ENCODE measurements around the gene ADGRG2. TPM values are rescaled to one million over a fixed set of nuclear protein-coding genes. Genes with fewer than 3 reads are reported as not detected.

Gene ADGRG2
- total RNA-seq, 1 donor from 2014 or later = not detected

DNA sequence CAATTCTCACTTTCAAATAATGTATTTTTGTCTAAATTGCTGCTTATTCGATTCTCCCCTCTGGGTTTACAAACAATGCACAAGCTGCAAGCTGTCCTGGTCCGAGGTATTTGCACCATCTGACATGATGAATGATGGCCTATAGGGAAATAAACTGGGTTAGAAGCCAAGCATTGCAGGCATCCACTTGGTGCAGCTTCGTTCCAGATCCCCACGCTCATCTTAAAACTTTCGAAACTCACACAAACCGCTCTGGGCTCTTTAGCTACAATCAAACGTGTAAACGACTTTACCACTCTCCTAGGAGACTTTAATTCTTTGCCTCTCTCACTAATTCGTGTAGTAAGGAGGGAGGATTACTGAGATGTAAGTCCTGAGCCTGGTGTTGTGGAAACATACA is 157.4 kb downstream of the ADGRG2 start:
- DNase-seq (ENCODE audit: extremely low spot score, unreplicated experiment) = no peak
- H3K27ac Mint-ChIP-seq (ENCODE audit: unreplicated experiment) = no peak overlapping the region
- no peaks in the 10 kb centered on the region for H3K36me3 Mint-ChIP-seq (ENCODE audit: unreplicated experiment)
- H3K4me1 Mint-ChIP-seq (ENCODE audit: unreplicated experiment) = peaks cover 3% of the 10 kb centered on the region
- TF ChIP-seq, protein P1, sequence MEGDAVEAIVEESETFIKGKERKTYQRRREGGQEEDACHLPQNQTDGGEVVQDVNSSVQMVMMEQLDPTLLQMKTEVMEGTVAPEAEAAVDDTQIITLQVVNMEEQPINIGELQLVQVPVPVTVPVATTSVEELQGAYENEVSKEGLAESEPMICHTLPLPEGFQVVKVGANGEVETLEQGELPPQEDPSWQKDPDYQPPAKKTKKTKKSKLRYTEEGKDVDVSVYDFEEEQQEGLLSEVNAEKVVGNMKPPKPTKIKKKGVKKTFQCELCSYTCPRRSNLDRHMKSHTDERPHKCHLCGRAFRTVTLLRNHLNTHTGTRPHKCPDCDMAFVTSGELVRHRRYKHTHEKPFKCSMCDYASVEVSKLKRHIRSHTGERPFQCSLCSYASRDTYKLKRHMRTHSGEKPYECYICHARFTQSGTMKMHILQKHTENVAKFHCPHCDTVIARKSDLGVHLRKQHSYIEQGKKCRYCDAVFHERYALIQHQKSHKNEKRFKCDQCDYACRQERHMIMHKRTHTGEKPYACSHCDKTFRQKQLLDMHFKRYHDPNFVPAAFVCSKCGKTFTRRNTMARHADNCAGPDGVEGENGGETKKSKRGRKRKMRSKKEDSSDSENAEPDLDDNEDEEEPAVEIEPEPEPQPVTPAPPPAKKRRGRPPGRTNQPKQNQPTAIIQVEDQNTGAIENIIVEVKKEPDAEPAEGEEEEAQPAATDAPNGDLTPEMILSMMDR (IDR thresholded peaks at IDR 0.05) = no peak
- no peak overlapping the region for H3K4me3 Mint-ChIP-seq (ENCODE audit: unreplicated experiment)
- H3K9me3 Mint-ChIP-seq (ENCODE audit: unreplicated experiment) = peaks cover 8% of the 10 kb centered on the region
- no peaks in the 10 kb centered on the region for H3K27me3 Mint-ChIP-seq (ENCODE audit: unreplicated experiment)

- H3K9me3 Mint-ChIP-seq (ENCODE audit: unreplicated experiment) = peaks cover 8% of the 10 kb centered on the region
- no peaks in the 10 kb centered on the region for H3K36me3 Mint-ChIP-seq (ENCODE audit: unreplicated experiment)
- no peak overlapping the region for H3K27ac Mint-ChIP-seq (ENCODE audit: unreplicated experiment)
- DNase-seq (ENCODE audit: extremely low spot score, unreplicated experiment) = no peak
- H3K4me3 Mint-ChIP-seq (ENCODE audit: unreplicated experiment) = no peak overlapping the region
- H3K4me1 Mint-ChIP-seq (ENCODE audit: unreplicated experiment) = peaks cover 3% of the 10 kb centered on the region
- no peaks in the 10 kb centered on the region for H3K27me3 Mint-ChIP-seq (ENCODE audit: unreplicated experiment)
- TF ChIP-seq, protein P1 (IDR thresholded peaks at IDR 0.05) = no peak
Observed at GRCh38 chrX:18964026-18964425, 158.2 kb downstream of the ADGRG2 start.

DNA sequence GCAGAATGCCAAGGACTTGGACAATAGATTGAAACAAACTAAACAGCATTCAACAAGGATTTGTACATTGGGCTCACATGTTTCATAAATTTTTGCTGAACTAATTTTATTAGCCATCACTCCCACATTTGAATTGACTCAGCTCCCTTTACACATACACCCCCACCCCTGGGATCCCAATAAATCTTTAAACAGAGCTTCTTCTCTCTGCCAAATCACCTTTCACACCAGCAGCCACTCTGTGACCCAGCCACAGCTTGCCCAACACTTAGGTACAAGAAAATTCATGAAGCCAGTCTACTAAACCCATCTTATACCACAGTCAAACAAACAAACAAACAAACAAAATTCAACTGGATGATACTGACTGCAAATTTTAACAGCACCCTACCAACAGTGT is 159.9 kb downstream of the ADGRG2 start:
- Mint-ChIP-seq H3K4me3 (ENCODE audit: unreplicated experiment) (no peak overlapping the region), H3K9me3 (ENCODE audit: unreplicated experiment) (peaks cover 8% of the 10 kb centered on the region), H3K27ac (ENCODE audit: unreplicated experiment) (no peak overlapping the region), H3K36me3 (ENCODE audit: unreplicated experiment) (no peaks in the 10 kb centered on the region), H3K4me1 (ENCODE audit: unreplicated experiment) (peaks cover 3% of the 10 kb centered on the region), H3K27me3 (ENCODE audit: unreplicated experiment) (no peaks in the 10 kb centered on the region)
- DNase-seq (ENCODE audit: extremely low spot score, unreplicated experiment) = no peak
- TF ChIP-seq, protein P1 (IDR thresholded peaks at IDR 0.05) = no peak

GRCh38 chrX:18961686-18962085 is 160.6 kb downstream of the ADGRG2 start:
- no peak for DNase-seq (ENCODE audit: extremely low spot score, unreplicated experiment)
- Mint-ChIP-seq H3K9me3 (ENCODE audit: unreplicated experiment) (peaks cover 8% of the 10 kb centered on the region), H3K27ac (ENCODE audit: unreplicated experiment) (no peak overlapping the region), H3K4me3 (ENCODE audit: unreplicated experiment) (no peak overlapping the region), H3K36me3 (ENCODE audit: unreplicated experiment) (no peaks in the 10 kb centered on the region), H3K4me1 (ENCODE audit: unreplicated experiment) (peaks cover 3% of the 10 kb centered on the region), H3K27me3 (ENCODE audit: unreplicated experiment) (no peaks in the 10 kb centered on the region)
- TF ChIP-seq, protein P1 (IDR thresholded peaks at IDR 0.05) = no peak

- H3K4me3 Mint-ChIP-seq (ENCODE audit: unreplicated experiment) = no peak overlapping the region
Observed at GRCh38 chrX:18956303-18957032, 165.8 kb downstream of the ADGRG2 start.

More at GRCh38 chrX:18956303-18957032, 165.8 kb downstream of the ADGRG2 start:
- TF ChIP-seq, protein P1 (IDR thresholded peaks at IDR 0.05) = no peak
- peaks cover 4% of the 10 kb centered on the region for H3K9me3 Mint-ChIP-seq (ENCODE audit: unreplicated experiment)
- no peaks in the 10 kb centered on the region for H3K27me3 Mint-ChIP-seq (ENCODE audit: unreplicated experiment)
- H3K36me3 Mint-ChIP-seq (ENCODE audit: unreplicated experiment) = no peaks in the 10 kb centered on the region
- no peak for DNase-seq (ENCODE audit: extremely low spot score, unreplicated experiment)
- no peaks in the 10 kb centered on the region for H3K4me1 Mint-ChIP-seq (ENCODE audit: unreplicated experiment)
- no peak overlapping the region for H3K27ac Mint-ChIP-seq (ENCODE audit: unreplicated experiment)

Measured in osteocyte (in vitro differentiated cells).